GM21723 (cell line): ENCODE measurements around the gene GSTT2.

ENCODE experiments used
- ATAC-seq: cut with Tn5 transposase; IDR thresholded peaks from one replicate; pipeline ENCODE4 v1.9.1; 2021; ENCODE audit warnings: mild to moderate bottlenecking, moderate library complexity; ENCODE audit not compliant: unreplicated experiment

Gene GSTT2

GRCh38 chr22:24008381-24009226 is 28.7 kb downstream of the GSTT2 start:
- no peak for ATAC-seq

GRCh38 chr22:24009227-24010017 is 29.5 kb downstream of the GSTT2 start:
- no peak for ATAC-seq

GRCh38 chr22:24010018-24010391 is 30.1 kb downstream of the GSTT2 start:
- no peak for ATAC-seq

DNA sequence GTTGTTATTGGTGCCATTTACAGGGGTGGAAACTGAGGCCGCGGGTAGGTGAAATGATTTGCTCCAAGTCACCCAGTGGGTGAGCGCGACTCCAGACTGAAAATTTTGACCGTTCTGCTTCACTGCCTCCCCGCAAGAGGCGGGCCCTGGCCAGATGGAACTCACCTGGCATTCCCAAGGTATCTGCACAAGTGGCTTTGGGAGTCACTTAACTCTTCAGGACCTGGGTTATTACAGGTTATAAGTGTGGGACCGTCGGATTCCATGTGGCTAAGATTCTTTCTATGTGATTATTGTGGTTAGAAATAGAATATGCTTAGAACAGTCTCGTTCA is 31.8 kb downstream of the GSTT2 start:
- no peak for ATAC-seq

GRCh38 chr22:24016156-24016555 is 36.2 kb downstream of the GSTT2 start:
- no peak for ATAC-seq

- no peak for ATAC-seq
Measured at GRCh38 chr22:24021304-24021703, 41.4 kb downstream of the GSTT2 start.

DNA sequence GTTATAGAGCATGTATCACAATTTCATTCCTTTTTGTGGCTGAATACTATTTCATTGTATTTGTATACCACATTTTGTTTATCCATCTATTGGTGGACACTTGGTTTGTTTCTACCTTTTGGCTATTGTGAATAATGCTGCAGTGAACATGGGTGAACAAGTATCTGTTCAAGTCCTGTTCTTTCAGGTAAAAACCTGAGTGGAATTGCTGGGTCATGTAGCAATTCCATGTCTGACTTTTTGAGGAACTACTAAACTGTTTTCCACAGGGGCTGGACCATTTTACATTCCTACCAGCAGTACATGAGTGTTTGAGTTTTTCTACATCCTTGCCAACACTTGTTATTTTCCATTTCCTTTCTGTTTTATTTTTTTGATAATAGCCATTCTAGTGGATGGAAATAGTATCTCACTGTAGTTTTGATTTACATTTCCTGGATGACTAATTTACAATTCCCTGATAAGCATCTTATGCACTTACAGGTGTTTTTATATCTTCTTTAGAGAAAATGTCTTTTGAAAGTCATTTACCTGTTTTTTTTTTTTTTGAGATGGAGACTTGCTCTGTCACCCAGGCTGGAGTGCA is 43.4 kb downstream of the GSTT2 start:
- no peak for ATAC-seq

GRCh38 chr22:24024354-24024753 is 44.4 kb downstream of the GSTT2 start:
- ATAC-seq: no peak

DNA sequence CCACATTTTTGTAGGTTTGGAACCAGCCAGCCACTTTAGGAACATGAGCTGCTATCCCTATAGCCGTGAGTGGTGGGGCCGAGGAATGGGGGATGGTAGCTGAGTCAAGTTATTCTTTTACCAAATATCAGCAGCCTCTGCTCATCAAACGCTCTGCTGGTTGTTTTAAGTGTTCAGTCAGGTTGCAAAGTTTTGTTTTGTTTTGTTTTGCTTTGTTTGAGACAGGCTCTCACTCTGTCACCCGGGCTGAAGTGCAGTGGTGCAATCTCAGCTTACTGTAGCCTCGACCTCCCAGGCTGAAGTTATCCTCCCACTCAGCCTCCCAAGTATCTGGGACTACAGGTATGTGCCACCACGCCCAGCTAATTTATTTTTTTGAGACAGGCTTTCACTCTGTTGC is 45.5 kb downstream of the GSTT2 start:
- no peak for ATAC-seq

DNA sequence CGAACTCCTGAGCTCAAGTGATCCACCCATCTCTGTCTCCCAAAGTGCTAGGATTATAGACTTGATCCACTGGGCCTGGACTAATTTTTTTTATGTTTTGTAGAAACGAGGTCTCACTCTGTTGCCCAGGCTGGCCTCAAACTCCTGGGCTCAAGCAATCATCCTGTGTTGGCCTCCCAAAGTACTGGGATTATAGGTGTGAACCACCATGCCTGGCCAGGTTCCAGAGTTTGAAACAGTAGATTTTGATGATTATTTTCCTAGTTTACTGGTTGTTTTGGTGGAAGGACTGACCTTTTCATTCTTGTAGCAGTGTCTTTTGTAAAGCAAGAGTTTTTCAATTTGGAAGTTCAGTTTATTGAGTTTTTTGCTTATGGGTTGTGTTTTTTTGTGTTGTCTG is 46.1 kb downstream of the GSTT2 start:
- ATAC-seq: no peak

GRCh38 chr22:24026733-24027132 is 46.8 kb downstream of the GSTT2 start:
- ATAC-seq: no peak

GRCh38 chr22:24027389-24027975 is 47.5 kb downstream of the GSTT2 start:
- no peak for ATAC-seq

- no peak for ATAC-seq
Measured at GRCh38 chr22:24027991-24028390, 48.1 kb downstream of the GSTT2 start.

GRCh38 chr22:24028533-24028932 is 48.6 kb downstream of the GSTT2 start:
- no peak for ATAC-seq

- ATAC-seq: no peak
Measured at GRCh38 chr22:24029304-24029703, 49.4 kb downstream of the GSTT2 start.

DNA sequence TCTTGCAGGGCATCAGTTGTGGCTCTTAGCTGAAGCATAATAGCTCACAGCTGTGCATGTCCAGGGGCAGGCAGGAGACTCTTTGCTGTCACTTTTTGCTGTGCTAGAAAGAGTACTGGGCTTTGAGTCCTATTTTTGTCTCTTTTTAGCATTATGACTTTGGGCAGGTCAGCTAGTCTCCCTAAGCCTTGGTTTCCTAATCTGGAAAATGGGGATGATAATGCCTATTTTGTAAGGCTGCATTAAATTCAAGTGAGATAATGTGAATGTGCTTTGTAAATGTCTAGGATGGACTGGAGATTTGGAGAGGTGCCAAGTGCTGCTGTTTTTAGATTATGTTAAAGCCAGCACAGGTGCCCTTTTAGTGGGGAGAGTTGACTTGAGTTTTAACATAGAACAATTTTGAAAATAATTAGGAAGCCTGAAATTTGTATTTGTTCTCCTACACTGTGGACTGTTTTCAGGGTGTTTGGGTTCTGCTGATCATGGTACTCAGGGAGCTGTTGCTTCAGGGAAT is 50.3 kb downstream of the GSTT2 start:
- no peak for ATAC-seq
